H54 (cell line): ENCODE data around the gene BDH1.
A peak's percentile ranks its signal among the peaks of the same experiment; 100 is the strongest.

Experiments
- DNase-seq: peaks from one replicate; pipeline ENCODE4 v3.0.0; 2011; ENCODE audit warnings: low spot score, mixed read lengths; ENCODE audit not compliant: insufficient read length
- FAIRE-seq: peaks from 3 replicates; lab custom pipeline; 2011; peaks lifted over from hg19 to GRCh38; lab: Jason Lieb, UNC
- POLR2A ChIP-seq: IDR thresholded peaks from 2 replicates; pipeline ENCODE4 v1.6.1; 2011; ENCODE audit warnings: low read depth, mild to moderate bottlenecking, low read length

The BDH1 gene

GRCh38 chr3:197546307-197547085 is 9.3 kb downstream of the BDH1 start:
- no peak for TF ChIP-seq POLR2A

DNA sequence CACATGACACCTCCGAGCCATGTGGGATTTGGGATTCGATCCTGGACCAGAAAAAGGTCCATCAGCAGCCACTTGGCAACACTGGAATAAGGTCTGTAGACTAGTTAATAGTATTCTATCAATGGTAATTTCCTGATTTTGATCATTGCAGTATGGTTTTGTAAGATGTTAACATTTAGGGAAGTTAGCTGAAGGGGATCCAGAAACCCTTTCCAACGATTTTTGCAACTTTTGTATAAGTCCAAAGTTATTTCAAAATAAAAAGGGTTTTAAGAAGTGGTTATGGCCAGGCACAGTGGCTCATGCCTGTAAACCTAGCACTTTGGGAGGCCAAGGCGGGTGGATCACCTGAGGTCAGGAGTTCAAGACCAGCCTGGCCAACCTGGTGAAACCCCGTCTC is 10.2 kb downstream of the BDH1 start:
- no peak for TF ChIP-seq POLR2A
- no peak for FAIRE-seq
- no peak for DNase-seq

More at GRCh38 chr3:197546307-197547085, 9.3 kb downstream of the BDH1 start:
- FAIRE-seq: no peak
- DNase-seq: no peak

- no peak for FAIRE-seq
- DNase-seq: no peak
- no peak for TF ChIP-seq POLR2A
Observed at GRCh38 chr3:197545101-197545500, 10.7 kb downstream of the BDH1 start.

DNA sequence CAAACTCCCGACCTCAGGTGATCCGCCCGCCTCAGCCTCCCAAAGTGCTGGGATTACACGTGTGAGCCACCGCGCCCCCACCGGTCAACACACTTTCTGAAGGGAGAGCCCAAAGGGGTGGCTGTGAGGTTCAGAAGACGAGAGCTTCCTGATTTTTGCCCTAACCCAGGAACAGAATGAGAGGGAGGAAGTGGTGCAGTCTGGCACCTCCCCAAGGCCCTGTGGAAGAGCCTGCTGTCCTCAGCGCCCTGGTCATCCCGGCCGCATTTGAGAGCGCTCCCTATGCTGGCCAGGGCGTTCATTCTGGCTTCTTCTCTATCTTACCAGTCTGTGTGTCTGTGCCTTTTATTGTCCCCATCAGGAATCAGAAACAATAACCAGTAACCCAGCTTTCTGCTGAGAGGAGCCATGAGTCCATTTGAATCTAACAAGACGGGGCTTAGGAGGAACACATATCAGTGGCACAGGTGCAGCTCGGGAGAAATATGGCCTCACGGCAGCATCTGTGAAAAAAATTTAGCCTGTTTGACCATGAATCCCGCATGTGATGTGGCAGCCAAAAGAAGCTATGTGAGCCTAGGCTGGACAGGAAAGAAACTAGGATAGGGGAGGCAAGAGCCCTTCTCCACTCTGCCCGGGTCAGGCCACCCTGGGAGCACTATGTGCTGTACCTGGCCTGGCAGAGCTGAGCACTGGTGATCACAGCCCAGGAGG is 12.9 kb downstream of the BDH1 start:
- DNase-seq (no peak), FAIRE-seq (no peak)
- TF ChIP-seq POLR2A: no peak

- DNase-seq: peak; percentile 93
- no peak for TF ChIP-seq POLR2A
Observed at GRCh38 chr3:197541756-197542539, 13.8 kb downstream of the BDH1 start.

GRCh38 chr3:197540961-197541377 is 14.8 kb downstream of the BDH1 start:
- FAIRE-seq (no peak), DNase-seq (no peak)
- no peak for TF ChIP-seq POLR2A

More at GRCh38 chr3:197541756-197542539, 13.8 kb downstream of the BDH1 start:
- peak; percentile 98 for FAIRE-seq

- DNase-seq: no peak
- no peak for FAIRE-seq
Observed at GRCh38 chr3:197539651-197540051, 16.1 kb downstream of the BDH1 start.

DNA sequence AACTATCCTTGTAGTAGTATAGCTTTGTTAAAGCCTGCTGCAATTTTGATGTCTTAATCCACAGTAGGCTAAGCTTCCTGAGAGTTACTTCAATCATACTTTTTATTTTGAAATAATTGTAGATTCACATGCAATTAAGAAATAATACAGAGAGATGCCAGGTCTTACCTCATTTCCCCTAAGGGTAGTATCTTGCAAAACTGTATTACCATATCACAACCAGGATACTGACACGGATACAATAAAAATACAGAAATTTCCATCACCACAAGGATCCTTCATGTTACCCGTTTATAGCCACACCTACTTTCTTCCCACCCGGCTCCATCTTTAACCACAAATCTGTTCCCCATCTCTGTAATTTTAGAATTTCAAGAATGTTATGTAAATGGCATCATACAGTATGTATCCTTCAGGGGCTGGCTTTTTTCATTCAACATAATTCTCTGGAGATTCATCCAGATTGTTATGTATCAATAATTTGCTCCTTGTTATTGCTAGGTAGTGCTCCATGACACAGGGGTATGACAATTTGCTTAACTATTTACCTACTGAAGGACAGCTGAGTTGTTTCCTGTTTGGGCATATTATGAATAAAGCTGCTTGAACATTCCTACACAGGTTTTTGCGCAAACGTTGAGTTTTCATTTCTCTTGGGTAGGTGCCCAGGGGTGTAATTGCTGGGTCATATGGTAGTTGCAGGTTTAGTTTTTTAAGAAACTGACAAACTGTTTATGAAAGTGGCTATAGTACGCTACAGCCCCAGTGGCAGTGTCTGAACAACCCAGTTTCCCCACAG is 21.6 kb downstream of the BDH1 start:
- no peak for TF ChIP-seq POLR2A
- no peak for DNase-seq
- no peak for FAIRE-seq

More at GRCh38 chr3:197539651-197540051, 16.1 kb downstream of the BDH1 start:
- TF ChIP-seq POLR2A: no peak

GRCh38 chr3:197533396-197533795 is 22.4 kb downstream of the BDH1 start:
- DNase-seq: no peak
- no peak for TF ChIP-seq POLR2A
- FAIRE-seq: no peak

- DNase-seq (no peak), FAIRE-seq (no peak)
- TF ChIP-seq POLR2A: no peak
Observed at GRCh38 chr3:197532388-197532787, 23.4 kb downstream of the BDH1 start.

- DNase-seq: no peak
- no peak for FAIRE-seq
- TF ChIP-seq POLR2A: no peak
Observed at GRCh38 chr3:197528190-197528589, 27.6 kb downstream of the BDH1 start.

GRCh38 chr3:197527569-197527968 is 28.2 kb downstream of the BDH1 start:
- no peak for DNase-seq
- no peak for FAIRE-seq
- TF ChIP-seq POLR2A: no peak

- TF ChIP-seq POLR2A: no peak
- DNase-seq (no peak), FAIRE-seq (no peak)
Observed at GRCh38 chr3:197525706-197526105, 30.1 kb downstream of the BDH1 start.

DNA sequence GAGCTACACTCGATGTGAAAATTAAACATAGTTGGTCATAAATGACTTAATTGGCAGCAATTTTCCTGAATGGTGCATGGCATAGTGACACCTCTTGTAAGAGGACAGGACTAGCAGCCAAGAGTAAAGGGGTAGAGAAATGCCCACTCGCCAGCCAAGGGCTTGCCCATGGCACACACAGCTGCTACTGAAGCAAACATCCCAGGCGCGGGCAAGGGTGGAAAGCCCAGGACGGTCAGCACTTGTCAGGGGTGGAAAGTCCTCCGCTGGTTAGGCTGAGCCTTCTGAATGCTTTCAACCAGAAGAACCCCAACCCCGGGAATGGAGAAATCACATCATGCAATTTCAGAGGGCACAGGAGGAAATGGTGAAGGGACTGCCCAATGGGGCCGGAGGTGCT is 31.6 kb downstream of the BDH1 start:
- no peak for TF ChIP-seq POLR2A
- FAIRE-seq: no peak
- no peak for DNase-seq
